Fibroblast of lung (primary cell): ENCODE results near the gene CES3. TPM values are rescaled to one million over a fixed set of nuclear protein-coding genes. Genes with fewer than 3 reads are reported as not detected.

Source experiments
- DNase-seq, 2 donors: peaks; one replicate each; pipeline versions ENCODE4 v3.0.0 to v3.0.0-alpha.2; 2010; ENCODE audit warnings: low read depth in 2 of 2
- H2AFZ ChIP-seq: 2 replicates; pipeline ENCODE4 v1.5.1; 2012; ENCODE audit warnings: low read length, control low read depth, inconsistent platforms
- H3K27ac ChIP-seq: 2 replicates; pipeline ENCODE4 v1.5.1; 2011; ENCODE audit warnings: low read length, control low read depth; ENCODE audit not compliant: insufficient read depth
- H3K27me3 ChIP-seq: 2 replicates; pipeline ENCODE4 v1.5.1; 2011; ENCODE audit warnings: mild to moderate bottlenecking, low read length; ENCODE audit not compliant: control insufficient read depth, insufficient read depth
- H3K36me3 ChIP-seq: 2 replicates; pipeline ENCODE4 v1.5.1; 2011; ENCODE audit warnings: low read length; ENCODE audit not compliant: control insufficient read depth, insufficient read depth
- H3K4me1 ChIP-seq: 2 replicates; pipeline ENCODE4 v1.5.1; 2011; ENCODE audit warnings: low read length; ENCODE audit not compliant: control insufficient read depth, insufficient read depth; ENCODE audit errors: extremely low read depth
- H3K4me2 ChIP-seq: 2 replicates; pipeline ENCODE4 v1.5.1; 2011; ENCODE audit warnings: low read length, control low read depth; ENCODE audit not compliant: insufficient read depth; ENCODE audit errors: extremely low read depth
- H3K4me3 ChIP-seq, 4 experiments: fragments of 200-600 bp in 1 of 4; sonication (generic) in 1 of 4; replicated peaks in 1 of 4; 2 replicates each; pipeline ENCODE4 v1.5.1; 2011 to 2016; ENCODE audit warnings: low read length in 4 of 4, low read depth in 3 of 4, mild to moderate bottlenecking in 3 of 4, control low read depth in 2 of 4, inconsistent platforms in 1 of 4, mixed read lengths in 1 of 4; ENCODE audit not compliant: insufficient read depth in 1 of 4; ENCODE audit errors: control extremely low read depth in 1 of 4
- H3K79me2 ChIP-seq: 2 replicates; pipeline ENCODE4 v1.5.1; 2012; ENCODE audit warnings: mild to moderate bottlenecking, low read length, inconsistent platforms; ENCODE audit not compliant: control insufficient read depth, insufficient read depth
- H3K9ac ChIP-seq: 2 replicates; pipeline ENCODE4 v1.5.1; 2011; ENCODE audit warnings: mild to moderate bottlenecking, low read length, control low read depth; ENCODE audit not compliant: insufficient read depth
- H3K9me3 ChIP-seq: 2 replicates; pipeline ENCODE4 v1.5.1; 2012; ENCODE audit warnings: low read depth, low read length; ENCODE audit not compliant: control insufficient read depth, insufficient read depth
- H4K20me1 ChIP-seq: 2 replicates; pipeline ENCODE4 v1.5.1; 2011; ENCODE audit warnings: low read length; ENCODE audit not compliant: control insufficient read depth, insufficient read depth; ENCODE audit errors: extremely low read depth
- CTCF ChIP-seq, 2 donors: IDR thresholded peaks in 1 of 2; conservative IDR thresholded peaks in 1 of 2; 1 replicate in 1 of 2; 2 replicates in 1 of 2; pipeline ENCODE4 v1.5.1; 2011 to 2012; ENCODE audit warnings: low read length in 2 of 2, control low read depth in 1 of 2, inconsistent platforms in 1 of 2, low read depth in 1 of 2, mild to moderate bottlenecking in 1 of 2
- EZH2 ChIP-seq: IDR thresholded peaks from 2 replicates; pipeline ENCODE4 v1.5.1; 2012; ENCODE audit warnings: low read length, control low read depth, mild to moderate bottlenecking; ENCODE audit errors: missing control alignments
- polyA plus RNA-seq, 2 donors: library from polyadenylated mRNA; depleted of rRNA in 1 of 2; stranded (reverse) in 1 of 2; unstranded in 1 of 2; fragments of >200 nt; gene quantifications; 2 replicates each; pipeline ENCODE4 v1.2.1, GENCODE V29; 2011 to 2012; ENCODE audit warnings: missing spikeins in 1 of 2
- total RNA-seq: library from RNA; depleted of rRNA; stranded (reverse); fragments of >200 nt; gene quantifications from 2 replicates; pipeline ENCODE4 v1.2.1, GENCODE V29; 2014

Gene CES3
- total and polyA plus RNA-seq, 2 donors (not counting 1 experiment from before 2014, with no cell fraction given): 0.01 to 1.3 TPM

GRCh38 chr16:66935314-66936011 lies 25.6 kb upstream of the CES3 start, which contains the start of gene CES2:
Gene CES2 (plus strand): TSS chr16:66935516. CDS start chr16:66935636, 120 bp downstream.
- H3K4me3 ChIP-seq: peak within 1 kb of the TSS; percentile 87 to 95 (median 92)
- no peak for TF ChIP-seq CTCF (conservative IDR thresholded peaks at IDR 0.05 in 1 of 2, IDR thresholded peaks at IDR 0.05 in 1 of 2; ENCODE audit: low read depth in 1 of 2, low read length in 2 of 2)
- no peak for TF ChIP-seq EZH2
- peaks cover 4% of the 10 kb centered on the region for H3K36me3 ChIP-seq
- H3K4me2 ChIP-seq: peak within 1 kb of the TSS; percentile 94
- no peaks in the 10 kb centered on the region for H3K27me3 ChIP-seq
- H2AFZ ChIP-seq: peak within 1 kb of the TSS; percentile 91
- peak within 1 kb of the TSS; percentile 97 for H3K27ac ChIP-seq
- H3K79me2 ChIP-seq: peaks cover 33% of the 10 kb centered on the region
- DNase-seq: peak; percentile 39 to 46
- H3K4me1 ChIP-seq: peaks cover 6% of the 10 kb centered on the region
- no peaks in the 10 kb centered on the region for H4K20me1 ChIP-seq
- peak within 1 kb of the TSS; percentile 95 for H3K9ac ChIP-seq
- no peaks in the 10 kb centered on the region for H3K9me3 ChIP-seq

- no peak for DNase-seq
- Histone ChIP-seq H3K36me3 (peaks cover 9% of the 10 kb centered on the region), H3K79me2 (peaks cover 33% of the 10 kb centered on the region), H3K27me3 (no peaks in the 10 kb centered on the region), H3K9me3 (no peaks in the 10 kb centered on the region), H3K4me3 (peak overlapping the region in 2 of 4 experiments; percentile 92 to 95), H3K4me1 (peaks cover 6% of the 10 kb centered on the region), H3K9ac (no peak overlapping the region), H3K27ac (no peak overlapping the region), H4K20me1 (no peaks in the 10 kb centered on the region), H2AFZ (no peak overlapping the region), H3K4me2 (peak overlapping the region; percentile 94)
- no peak for TF ChIP-seq EZH2
- TF ChIP-seq CTCF (conservative IDR thresholded peaks at IDR 0.05 in 1 of 2, IDR thresholded peaks at IDR 0.05 in 1 of 2; ENCODE audit: low read depth in 1 of 2, low read length in 2 of 2): no peak
Observed at GRCh38 chr16:66936462-66936861, 24.6 kb upstream of the CES3 start.

- Histone ChIP-seq H4K20me1 (no peaks in the 10 kb centered on the region), H3K9me3 (no peaks in the 10 kb centered on the region), H3K4me1 (peaks cover 6% of the 10 kb centered on the region), H3K27ac (no peak overlapping the region), H3K4me2 (no peak overlapping the region), H3K9ac (no peak overlapping the region), H3K36me3 (peaks cover 10% of the 10 kb centered on the region), H3K79me2 (peaks cover 33% of the 10 kb centered on the region), H3K27me3 (no peaks in the 10 kb centered on the region), H3K4me3 (peak overlapping the region in 1 of 4 experiments; percentile 14), H2AFZ (no peak overlapping the region)
- TF ChIP-seq CTCF (conservative IDR thresholded peaks at IDR 0.05 in 1 of 2, IDR thresholded peaks at IDR 0.05 in 1 of 2; ENCODE audit: low read depth in 1 of 2, low read length in 2 of 2) (no peak), EZH2 (no peak)
- DNase-seq: no peak
Observed at GRCh38 chr16:66936889-66937554, 24.0 kb upstream of the CES3 start.
